Measurements from ENCODE around the gene ACTN4. TPM values are rescaled to one million over a fixed set of nuclear protein-coding genes. Genes with fewer than 3 reads are reported as not detected.

The ACTN4 gene
- total RNA-seq, 1 donor from 2014 or later = 921 TPM

DNA sequence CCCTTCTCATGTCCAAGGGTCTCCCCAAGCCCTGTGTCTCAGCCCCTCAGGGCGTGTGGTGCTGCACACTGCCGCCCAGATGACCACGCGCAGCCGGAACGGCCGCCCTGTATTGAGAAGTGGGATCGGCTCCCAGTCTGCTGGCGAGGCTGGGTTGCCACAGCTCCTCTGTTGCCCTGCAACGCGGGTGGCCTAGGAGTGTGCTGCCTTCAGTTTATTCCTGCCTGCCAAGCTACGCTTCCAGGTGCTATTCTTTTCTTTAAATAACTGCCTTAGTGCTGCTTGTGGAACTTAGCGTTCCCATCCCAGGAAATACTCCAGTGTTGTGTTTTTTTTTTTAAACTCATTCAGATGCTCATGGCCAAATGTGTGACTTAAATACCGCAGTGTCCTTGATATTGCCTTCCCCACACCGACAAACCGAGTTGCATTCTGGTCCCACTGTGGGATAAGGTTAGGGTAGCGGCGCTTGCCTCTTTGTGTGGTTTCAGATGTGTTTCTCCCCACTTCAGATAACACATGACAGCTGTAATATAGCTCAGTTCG lies 16.6 kb downstream of the ACTN4 start:
- TF ChIP-seq, protein P1, sequence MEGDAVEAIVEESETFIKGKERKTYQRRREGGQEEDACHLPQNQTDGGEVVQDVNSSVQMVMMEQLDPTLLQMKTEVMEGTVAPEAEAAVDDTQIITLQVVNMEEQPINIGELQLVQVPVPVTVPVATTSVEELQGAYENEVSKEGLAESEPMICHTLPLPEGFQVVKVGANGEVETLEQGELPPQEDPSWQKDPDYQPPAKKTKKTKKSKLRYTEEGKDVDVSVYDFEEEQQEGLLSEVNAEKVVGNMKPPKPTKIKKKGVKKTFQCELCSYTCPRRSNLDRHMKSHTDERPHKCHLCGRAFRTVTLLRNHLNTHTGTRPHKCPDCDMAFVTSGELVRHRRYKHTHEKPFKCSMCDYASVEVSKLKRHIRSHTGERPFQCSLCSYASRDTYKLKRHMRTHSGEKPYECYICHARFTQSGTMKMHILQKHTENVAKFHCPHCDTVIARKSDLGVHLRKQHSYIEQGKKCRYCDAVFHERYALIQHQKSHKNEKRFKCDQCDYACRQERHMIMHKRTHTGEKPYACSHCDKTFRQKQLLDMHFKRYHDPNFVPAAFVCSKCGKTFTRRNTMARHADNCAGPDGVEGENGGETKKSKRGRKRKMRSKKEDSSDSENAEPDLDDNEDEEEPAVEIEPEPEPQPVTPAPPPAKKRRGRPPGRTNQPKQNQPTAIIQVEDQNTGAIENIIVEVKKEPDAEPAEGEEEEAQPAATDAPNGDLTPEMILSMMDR (IDR thresholded peaks at IDR 0.05) = no peak
- H3K4me1 Mint-ChIP-seq (ENCODE audit: low read depth) = peaks cover 98% of the 10 kb centered on the region
- H3K4me3 Mint-ChIP-seq (ENCODE audit: unreplicated experiment) = peak overlapping the region; percentile 20
- DNase-seq (ENCODE audit: low spot score) = no peak
- no peaks in the 10 kb centered on the region for H3K9me3 Mint-ChIP-seq (ENCODE audit: low read depth)
- H3K36me3 Mint-ChIP-seq (ENCODE audit: low read depth) = peaks cover 6% of the 10 kb centered on the region
- no peaks in the 10 kb centered on the region for H3K27me3 Mint-ChIP-seq (ENCODE audit: low read depth)
- peak overlapping the region; percentile 100 for H3K27ac Mint-ChIP-seq (ENCODE audit: unreplicated experiment)

DNA sequence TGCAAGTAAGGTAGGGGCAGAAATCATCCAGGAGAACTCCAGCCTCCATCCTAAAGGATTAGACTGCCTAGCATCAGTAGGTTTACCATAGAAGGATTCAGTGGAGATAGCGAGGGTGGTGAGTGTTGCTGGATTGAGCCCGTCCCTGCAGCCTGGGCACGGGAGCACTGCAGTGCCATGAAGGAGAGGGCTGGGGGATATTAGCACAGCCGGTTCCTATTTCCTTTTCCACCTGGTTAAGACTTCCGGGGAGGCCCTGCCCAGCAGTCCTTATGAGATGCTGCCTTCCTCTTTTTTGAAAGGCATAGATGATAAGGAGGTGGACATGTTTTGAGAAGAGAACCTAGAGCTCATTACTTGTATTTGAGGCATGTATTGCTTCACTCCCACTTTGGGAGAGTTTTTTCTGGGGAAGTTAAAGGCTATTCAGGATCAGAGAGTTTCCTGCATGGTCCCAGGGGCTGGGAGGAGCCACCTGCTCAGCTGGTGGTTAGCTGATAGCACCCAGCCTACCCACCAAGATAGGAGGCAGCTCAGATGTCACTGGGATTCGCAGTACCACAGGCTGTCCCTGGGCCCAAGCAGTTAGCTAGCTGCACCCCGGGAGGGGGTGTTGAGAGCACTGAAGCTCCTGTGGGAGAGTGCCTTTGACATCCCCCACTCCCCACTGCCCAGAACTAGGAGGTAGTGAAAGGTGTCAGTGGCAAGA lies 17.2 kb downstream of the ACTN4 start:
- Mint-ChIP-seq H3K36me3 (ENCODE audit: low read depth) (peaks cover 10% of the 10 kb centered on the region), H3K9me3 (ENCODE audit: low read depth) (no peaks in the 10 kb centered on the region), H3K4me3 (ENCODE audit: unreplicated experiment) (peak overlapping the region; percentile 20)

DNA sequence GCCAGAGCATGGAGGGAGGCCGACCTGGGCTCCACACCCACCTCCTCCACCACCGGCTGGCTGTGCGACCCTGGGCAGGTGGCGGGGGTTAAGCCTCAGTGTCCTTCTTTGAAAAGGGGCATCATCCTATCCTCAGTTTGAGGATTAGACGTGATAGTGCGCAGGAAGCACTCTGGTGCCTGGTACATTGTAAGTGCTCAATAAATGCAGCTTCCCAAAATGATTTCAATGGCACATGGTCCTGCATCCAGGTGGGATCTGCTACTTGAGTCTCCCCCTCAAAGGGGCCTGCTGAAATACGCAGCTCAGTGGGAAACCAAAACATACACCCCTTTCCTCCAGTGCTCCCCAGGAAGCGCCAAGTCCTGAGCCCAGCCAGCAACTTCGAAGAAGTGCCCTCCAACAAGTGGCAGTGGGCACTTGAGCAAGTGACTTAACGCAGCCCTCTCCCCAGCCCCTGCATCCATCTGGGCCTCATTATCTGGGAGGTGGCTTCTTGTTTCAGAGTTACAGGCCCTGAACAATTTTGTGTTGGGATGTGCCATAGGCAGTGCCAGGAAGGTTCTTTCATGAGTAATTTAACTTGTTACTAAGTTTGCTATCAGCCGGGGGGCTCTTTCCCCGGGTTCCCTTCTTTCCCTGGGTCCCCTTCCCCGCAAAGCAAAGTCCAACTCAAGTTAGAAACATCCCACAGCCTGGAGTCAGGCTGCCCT lies 17.9 kb downstream of the ACTN4 start:
- peaks cover 98% of the 10 kb centered on the region for H3K4me1 Mint-ChIP-seq (ENCODE audit: low read depth)
- H3K36me3 Mint-ChIP-seq (ENCODE audit: low read depth) = peaks cover 10% of the 10 kb centered on the region
- H3K27ac Mint-ChIP-seq (ENCODE audit: unreplicated experiment) = peak overlapping the region; percentile 100
- H3K27me3 Mint-ChIP-seq (ENCODE audit: low read depth) = no peaks in the 10 kb centered on the region
- TF ChIP-seq, protein P1 (IDR thresholded peaks at IDR 0.05) = no peak
- H3K4me3 Mint-ChIP-seq (ENCODE audit: unreplicated experiment) = no peak overlapping the region
- no peak for DNase-seq (ENCODE audit: low spot score)
- H3K9me3 Mint-ChIP-seq (ENCODE audit: low read depth) = no peaks in the 10 kb centered on the region

More for the DNA sequence above, 17.2 kb downstream of the ACTN4 start:
- DNase-seq (ENCODE audit: low spot score) = no peak
- H3K27me3 Mint-ChIP-seq (ENCODE audit: low read depth) = no peaks in the 10 kb centered on the region
- TF ChIP-seq, protein P1 (IDR thresholded peaks at IDR 0.05) = no peak
- H3K4me1 Mint-ChIP-seq (ENCODE audit: low read depth) = peaks cover 98% of the 10 kb centered on the region
- peak overlapping the region; percentile 100 for H3K27ac Mint-ChIP-seq (ENCODE audit: unreplicated experiment)

DNA sequence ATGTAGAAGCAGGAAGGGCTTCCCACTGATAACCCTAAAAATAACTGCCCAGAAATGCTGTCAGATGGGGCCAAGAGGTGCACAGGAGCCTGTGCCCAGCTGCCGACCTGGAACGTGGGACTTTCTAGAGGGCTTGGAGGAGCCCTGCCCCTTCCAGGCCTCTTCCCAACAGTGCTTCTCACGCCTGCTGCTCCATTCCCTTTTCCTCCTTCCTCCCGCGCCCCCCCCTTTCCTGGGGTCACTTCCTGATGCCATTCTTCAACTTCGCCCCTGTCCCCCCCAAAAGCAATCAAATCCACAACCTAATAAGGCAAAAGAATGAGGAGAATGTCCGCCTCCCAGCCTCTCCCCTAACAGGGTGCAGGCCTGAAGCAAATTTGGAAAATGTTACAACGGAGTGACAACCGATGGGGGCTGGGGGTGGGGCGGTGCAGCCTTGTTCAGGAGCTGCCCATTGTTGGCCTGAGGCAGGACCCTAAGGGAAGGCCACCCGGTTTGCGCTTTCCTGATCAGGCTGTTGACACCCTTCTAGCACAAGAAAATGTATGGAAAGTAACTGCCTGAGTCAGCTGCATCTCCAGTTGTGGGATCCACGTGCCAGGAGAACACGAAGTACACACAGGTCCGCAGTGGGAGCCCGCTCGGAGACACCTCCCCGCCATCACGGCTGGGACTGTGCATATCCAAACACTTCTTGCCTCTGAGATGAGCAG lies 18.7 kb downstream of the ACTN4 start:
- peak overlapping the region; percentile 16 for H3K4me3 Mint-ChIP-seq (ENCODE audit: unreplicated experiment)
- no peaks in the 10 kb centered on the region for H3K9me3 Mint-ChIP-seq (ENCODE audit: low read depth)
- peak overlapping the region; percentile 100 for H3K27ac Mint-ChIP-seq (ENCODE audit: unreplicated experiment)
- no peaks in the 10 kb centered on the region for H3K27me3 Mint-ChIP-seq (ENCODE audit: low read depth)
- DNase-seq (ENCODE audit: low spot score) = no peak
- TF ChIP-seq, protein P1 (IDR thresholded peaks at IDR 0.05) = no peak
- H3K36me3 Mint-ChIP-seq (ENCODE audit: low read depth) = peaks cover 6% of the 10 kb centered on the region
- peaks cover 97% of the 10 kb centered on the region for H3K4me1 Mint-ChIP-seq (ENCODE audit: low read depth)
